ENCODE results near the gene CDCA5. TPM values are rescaled to one million over a fixed set of nuclear protein-coding genes. Genes with fewer than 3 reads are reported as not detected.

Gene CDCA5
- total RNA-seq, 2 experiments from 2014 or later = 108 TPM

DNA sequence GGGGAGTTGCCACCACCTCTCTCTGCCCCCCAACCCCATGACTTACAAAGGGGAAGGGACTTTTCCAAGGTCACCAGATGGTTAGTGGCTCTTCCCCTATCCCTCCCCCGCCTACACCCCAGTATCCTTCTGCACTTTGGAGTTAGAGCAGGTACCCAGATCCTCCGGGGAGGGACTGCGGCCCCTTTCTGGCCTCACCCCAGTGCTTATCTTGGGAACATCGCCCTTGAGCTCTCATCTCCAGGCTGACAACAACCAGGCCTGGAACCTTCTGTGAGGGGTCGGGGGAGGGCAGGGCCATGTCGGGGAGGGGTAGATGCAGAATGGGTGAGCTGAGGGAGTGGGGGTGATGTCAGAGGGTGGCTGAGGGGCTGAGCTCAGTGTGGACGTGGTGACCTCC, 18.0 kb downstream of the CDCA5 start:
- ChIA-PET POLR2A (no interaction called here), CTCF (no interaction called here)

DNA sequence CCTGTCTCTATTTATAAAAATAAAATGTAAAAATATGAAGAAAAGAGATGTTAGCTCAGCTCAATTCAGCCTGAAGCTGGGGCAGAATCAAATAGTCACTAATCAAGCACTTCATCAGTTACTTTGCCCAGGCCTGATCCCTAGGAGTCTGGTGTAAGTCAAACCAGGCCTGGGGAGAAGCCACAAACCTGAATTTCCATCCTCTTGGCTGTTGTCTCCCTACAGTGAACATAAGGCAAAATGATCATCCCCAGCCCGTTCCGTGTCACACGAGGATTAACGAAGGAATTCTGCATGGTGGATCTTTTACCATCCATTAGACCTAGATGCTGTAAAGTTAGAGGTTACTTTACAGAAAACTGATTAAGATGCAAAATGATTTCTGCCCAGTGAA, 19.0 kb downstream of the CDCA5 start:
- ChIA-PET CTCF (no interaction called here), POLR2A (no interaction called here)

DNA sequence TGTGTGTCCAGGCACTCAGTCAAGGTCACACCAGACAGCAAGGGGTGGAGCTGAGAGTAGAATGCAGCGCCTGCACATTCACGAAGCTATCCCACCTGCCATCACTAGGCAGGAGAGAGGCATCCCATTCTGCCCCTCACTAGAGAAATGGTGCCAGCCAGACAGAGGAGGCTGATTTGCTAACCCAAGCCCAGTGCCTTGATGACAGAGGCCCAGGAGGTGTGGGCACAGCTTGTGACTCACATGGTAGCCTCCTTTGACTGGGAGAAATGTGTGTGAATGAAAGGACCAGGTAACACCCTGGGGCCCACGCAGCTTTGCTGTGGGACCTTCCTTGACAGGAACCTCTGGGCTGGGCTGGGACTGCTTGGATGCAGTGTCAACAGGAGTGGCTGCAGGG, 20.3 kb downstream of the CDCA5 start:
- ChIA-PET CTCF (interaction anchor here (1.3 kb wide), 1 partner anchor 15 kb away, joined by 3 read pairs; no protein-coding TSS in a partner anchor), POLR2A (no interaction called here)

DNA sequence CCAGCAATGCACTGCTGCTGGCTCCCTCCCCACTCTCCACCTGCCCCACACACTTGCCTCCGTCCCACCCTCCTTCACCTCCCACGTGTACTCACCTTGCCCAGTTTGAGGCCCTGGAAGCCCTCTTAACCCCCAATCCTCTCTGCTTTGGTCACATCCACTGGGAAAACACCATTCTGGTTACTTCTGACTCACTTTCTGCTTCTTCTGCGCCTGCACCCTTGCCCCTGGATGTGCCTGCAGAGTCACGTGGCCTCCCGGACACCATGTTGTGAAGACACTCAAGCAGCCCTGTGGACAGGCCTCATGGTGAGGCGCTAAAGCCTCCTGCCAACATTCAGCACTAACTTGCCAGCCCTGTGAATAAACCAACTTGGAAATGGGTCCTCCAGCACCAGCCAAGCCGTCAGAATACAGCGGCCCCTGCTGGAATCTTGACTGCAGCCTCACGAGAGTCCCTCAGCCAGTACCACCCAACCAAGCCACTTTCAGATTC, 22.9 kb downstream of the CDCA5 start:
- CTCF ChIA-PET = no interaction called here
- POLR2A ChIA-PET = no interaction called here

DNA sequence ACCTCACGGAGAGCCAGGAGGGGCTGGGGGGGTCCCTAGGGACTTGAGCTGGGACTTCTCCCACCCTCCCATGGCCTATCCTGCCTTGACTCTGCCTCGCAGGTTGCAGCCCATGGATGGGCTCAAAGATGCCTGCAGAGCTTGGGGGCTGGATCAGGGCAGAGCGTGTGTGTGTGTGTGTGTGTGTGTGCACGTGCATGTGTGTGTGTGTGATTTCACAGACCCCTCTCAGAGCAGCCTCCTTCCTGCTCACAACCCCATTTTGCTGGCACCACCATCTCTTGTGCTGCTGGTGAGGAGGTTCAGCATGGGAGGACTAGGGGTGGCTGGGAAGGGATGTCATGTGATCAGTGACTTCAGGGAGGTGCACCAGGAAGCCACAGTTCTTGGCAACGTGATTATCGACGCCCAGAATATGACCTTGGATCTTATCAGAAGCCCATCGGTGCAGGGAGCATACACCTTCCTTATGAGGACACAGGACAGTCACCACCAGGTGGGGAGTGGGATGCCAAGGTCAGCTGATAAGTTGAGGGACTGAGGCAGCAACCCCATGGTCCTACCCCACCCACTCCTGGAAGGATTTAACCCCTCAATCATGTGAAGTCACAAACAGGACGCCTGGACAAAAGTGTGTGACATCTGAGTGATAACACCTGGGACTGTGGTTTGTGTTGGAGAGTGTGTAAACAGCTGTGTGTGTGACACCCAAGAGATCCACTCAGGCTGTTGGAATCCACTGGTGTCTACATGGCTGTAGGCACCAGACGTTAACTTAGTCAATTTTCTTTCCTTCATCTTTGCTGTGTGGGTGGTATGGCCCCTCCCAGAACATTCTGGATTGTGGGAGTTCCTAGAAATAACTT, 23.6 kb downstream of the CDCA5 start:
- ChIA-PET POLR2A (no interaction called here), CTCF (interaction anchor here (0.6 kb wide), 1 partner anchor 33 kb away, joined by 4 read pairs; no protein-coding TSS in a partner anchor)

DNA sequence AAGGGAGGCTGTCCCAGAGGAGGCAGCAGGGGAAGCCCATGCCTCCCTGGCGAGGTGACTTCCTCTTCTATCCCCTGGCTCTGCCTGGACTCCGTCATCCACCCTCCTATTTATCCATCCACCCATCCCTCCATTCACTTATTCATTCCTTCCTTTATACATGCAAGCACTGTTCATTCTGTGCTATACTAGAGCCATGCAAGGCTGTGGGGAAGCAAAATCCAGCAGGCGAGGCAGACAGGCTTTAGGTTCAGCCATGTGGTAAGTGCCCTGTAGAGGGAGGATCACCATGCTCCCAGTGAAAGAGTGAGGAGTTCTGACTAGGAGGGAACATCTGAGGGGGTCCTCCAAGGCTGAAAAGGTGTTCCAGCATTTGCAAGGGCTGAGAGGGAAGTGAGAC, 24.3 kb downstream of the CDCA5 start:
- ChIA-PET CTCF (interaction anchor here (0.6 kb wide), 1 partner anchor 34 kb away, joined by 4 read pairs; no protein-coding TSS in a partner anchor), POLR2A (no interaction called here)

DNA sequence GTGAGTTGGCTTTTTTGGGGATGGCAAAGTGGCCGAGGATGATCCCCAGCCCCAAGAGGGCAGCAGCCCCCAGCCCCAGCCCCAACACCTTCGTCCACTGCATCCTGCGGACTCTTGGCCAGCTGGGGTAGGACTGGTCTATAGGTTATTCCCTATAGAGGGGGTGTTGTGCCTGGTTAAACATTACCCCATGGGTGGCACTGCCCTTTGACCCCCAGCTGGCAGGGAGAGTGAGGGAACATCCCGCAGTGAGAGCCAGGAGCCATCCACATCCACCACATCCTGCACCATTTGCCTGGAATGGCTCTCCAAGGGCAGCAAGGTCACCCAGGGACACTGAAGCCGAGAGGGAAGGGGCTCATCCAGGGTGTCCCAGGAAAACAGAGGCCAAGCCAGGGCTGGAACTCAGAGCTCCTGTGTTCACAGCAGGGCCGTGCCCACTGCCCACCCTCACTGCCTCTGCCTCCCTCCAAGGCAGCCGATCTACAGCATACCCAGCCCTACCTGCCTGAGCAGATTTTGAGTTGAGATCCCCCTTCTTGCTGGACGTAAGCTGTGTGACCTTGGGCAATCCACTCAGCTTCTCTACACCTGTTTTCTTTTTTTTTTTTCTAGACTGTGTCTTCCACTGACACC, 25.3 kb downstream of the CDCA5 start, which contains the start of gene NAALADL1:
Gene NAALADL1 (minus strand): TSS at position 135 of the 636 bp plus-strand sequence. CDS start 32 bp downstream, at position 103.
- ChIA-PET CTCF (interaction anchor here (0.6 kb wide), 1 partner anchor 107 kb away, joined by 3 read pairs; no protein-coding TSS in a partner anchor), POLR2A (no interaction called here)

DNA sequence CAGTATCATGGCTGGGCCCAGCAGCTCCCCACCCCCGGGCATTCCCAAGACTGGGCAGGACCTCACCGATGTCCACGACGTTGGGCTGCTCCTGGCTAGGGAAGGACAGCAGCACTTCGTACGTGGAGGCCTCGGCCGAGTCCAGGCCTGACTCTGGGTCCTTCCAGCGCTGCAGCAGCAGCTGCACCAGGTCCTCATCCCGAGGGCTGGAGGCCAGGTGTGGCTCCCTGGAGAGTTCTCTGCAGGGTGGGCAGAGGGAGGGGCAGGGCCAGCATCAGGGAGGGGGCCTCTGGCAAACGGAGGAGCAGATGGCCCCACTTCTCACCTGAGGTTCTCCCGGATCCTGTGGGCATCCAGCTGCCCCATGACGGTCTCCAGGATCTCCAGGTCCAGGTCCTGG, 25.8 kb downstream of the CDCA5 start:
- CTCF ChIA-PET = interaction anchor here (0.6 kb wide), 1 partner anchor 107 kb away, joined by 3 read pairs; no protein-coding TSS in a partner anchor

DNA sequence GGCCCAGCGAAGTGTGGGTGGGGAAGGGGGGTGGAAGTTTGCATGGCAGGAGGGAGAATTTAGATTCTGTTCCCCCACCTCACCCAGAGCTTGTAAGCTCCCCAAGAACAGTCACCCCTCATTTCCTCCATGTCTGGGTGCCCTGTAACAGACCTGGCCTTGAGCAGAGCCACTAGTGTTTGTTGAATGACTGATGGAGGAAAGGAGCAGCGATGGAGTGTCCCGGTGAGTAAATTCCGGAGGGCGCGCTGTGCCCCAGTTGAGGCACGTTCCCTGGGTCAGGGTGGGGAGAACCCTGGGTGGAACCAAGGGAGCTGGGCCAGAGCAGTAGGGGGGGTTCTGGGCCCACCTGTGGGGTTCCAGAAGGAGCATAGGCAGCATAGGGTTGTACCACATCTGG, 26.3 kb downstream of the CDCA5 start:
- ChIA-PET POLR2A (interaction anchor here (1.1 kb wide), 1 partner anchor 39 kb away, joined by 5 read pairs; the partner anchor contains the start of gene VPS51), CTCF (no interaction called here)

More for the DNA sequence above, 25.8 kb downstream of the CDCA5 start:
- POLR2A ChIA-PET = no interaction called here

DNA sequence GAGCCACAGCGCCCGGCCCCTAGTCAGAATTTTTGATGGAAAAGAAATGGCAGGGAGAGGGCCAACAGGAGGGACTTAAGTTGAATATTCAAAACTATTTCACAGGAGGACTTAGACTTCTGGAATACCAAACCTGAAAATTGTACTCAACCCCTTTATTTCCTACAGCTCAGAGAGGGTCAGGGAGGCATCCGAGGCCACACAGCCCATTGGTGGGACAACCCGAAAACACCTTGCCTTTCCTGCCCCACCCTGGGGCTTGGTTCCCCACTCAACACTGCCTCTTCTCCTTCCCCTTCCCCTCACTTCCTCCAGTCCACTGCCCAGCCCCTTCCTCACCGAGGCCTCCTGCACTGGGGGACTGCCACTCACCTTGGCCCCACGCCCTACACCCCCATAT, 26.8 kb downstream of the CDCA5 start:
- POLR2A ChIA-PET = interaction anchor here (1.1 kb wide), 1 partner anchor 39 kb away, joined by 5 read pairs; the partner anchor contains the start of gene VPS51
- CTCF ChIA-PET = no interaction called here

DNA sequence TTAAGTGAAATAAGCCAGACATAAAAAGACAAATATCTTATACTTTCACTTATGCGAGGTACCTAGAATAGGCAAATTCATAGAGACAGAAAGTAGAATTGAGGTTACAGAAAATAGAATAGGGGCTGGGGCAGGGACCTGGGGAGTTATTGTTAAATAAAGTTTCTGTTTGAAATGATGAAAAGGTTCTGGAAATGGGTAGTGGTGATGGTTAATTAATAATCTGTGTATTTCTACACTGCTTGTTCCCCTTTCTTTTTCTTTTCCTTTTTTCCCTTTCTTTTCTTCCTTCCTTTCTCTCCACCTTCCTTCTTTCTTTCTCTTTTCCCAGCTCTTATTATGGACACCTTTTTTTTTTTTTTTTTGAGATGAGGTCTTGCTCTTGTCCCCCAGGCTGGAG, 28.3 kb downstream of the CDCA5 start:
- POLR2A ChIA-PET = no interaction called here
- CTCF ChIA-PET = no interaction called here

DNA sequence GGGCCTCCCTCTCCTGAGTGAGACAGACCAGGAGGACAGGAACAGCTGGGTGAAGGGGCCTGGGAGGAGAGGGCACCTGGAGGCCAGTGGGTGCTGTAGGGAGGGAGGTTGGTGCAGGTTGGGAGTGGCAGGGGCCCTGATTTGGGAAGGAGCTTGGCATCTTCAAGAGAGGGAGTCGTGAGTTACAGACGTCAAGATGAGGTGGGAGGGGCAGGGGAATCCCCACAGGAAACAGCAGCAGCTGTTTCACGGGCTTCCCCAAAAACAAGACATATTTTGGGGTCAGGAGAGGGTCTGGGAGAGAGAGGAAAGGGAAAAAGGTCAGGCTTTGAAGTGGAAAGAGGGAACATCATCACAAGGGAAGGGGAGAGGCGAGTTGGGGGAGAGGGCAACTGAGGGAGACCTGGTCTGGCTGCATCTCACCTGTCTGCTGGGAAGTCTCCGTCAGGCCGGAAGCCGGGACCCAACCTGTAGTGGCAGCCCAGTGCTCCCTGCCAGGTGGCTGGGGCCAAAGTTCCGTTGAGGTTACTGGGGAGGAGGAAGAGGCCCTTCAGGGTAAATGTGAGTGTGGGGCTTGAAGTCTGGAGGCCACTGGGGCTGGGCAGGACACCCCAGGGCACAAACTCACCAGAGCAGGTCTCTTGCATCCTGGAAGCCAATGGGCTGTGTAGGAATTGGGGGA, 29.9 kb downstream of the CDCA5 start:
- CTCF ChIA-PET = interaction anchor here (0.8 kb wide), 1 partner anchor 41 kb away, joined by 6 read pairs; no protein-coding TSS in a partner anchor

DNA sequence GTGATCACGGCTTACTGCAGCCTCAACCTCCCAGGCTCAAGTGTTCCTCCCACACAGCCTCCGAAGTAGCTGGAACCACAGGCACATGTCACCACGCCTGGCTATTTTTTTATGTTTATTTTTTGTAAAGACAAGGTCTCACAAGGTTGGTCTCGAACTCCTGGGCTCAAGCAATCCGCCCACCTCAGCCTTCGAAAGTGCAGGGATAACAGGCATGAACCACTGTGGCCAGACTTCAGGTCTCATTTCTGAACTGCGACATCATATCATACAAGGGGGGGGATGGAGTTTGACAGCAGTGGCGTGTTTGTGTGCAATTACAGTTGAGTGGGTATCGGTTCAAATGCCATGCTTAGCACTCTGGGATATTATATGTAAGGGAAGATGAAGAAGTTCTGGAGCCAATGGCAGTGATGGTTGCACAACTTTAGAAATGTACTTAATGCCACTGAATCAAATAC, 32.4 kb downstream of the CDCA5 start:
- CTCF ChIA-PET = interaction anchor here (1.0 to 1.9 kb wide), 2 partner anchors 11 to 32 kb away, joined by 3 to 6 read pairs; partner anchors contain the start of gene SAC3D1
- POLR2A ChIA-PET = no interaction called here

More for the DNA sequence above, 29.9 kb downstream of the CDCA5 start:
- POLR2A ChIA-PET = interaction anchor here (0.6 kb wide), 1 partner anchor 328 kb away, joined by 14 read pairs; no protein-coding TSS in a partner anchor

DNA sequence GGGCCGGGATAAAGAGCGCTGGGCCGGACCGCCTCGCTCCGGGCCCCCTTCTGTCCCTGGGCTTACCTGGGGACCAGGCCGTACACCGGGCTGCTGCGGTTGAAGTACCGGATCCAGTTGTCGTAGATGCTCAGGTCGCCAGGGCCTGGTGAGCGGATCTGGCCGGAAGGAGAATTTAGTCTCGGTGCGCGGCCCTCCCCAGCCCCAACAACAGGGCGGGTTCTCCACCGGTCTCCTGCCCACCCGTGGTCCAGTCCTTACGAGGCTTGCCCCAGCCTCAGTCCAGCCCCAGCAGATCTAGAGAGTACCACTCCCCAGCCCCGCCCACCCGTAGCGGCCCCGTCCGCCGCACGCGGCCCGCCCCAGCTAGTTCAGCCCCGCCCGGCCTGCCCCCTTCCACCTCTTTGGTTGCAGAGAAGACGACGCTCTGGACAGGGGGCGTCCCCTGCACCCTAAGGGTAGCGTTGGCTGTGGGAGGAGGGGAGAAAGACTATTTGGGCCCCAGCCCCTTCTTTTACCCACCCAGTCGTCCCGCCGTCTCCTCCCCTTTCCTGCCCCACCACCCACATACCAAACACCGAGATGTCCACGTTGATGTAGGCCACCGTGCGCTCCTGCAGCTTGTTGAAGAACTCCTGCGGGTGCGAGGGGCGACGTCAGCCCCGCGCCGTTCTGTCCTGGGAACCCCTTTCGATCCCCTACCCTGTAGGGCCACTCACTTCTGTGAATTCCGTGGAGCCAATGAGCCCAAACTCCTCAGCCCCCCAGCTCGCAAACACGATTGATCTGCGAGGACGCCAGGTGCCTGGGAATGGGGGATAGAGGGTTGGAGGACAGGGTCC, 36.0 kb downstream of the CDCA5 start:
- CTCF ChIA-PET = interaction anchor here (0.8 kb wide), 1 partner anchor 34 kb away, joined by 3 read pairs; the partner anchor contains the start of gene ARL2

DNA sequence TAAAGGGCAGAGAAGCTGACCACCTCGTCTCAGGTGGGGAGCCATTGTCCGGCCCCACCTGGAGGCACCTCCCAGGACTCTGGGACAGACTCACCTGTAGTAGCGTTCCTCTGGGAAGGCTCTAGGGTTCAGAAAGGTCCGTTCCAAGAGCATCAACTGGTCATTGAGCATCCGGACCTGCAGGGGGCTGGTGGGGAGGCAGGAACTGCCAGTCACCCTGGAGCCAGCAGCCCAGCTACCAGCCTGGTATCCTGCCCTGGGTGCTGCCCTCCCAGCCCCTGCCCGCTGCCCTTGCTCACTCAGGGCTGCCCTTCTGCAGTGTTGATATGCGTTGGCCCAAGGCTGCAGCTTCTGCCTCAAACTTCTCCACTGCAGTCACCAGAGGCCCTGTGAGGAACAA, 38.1 kb downstream of the CDCA5 start:
- CTCF ChIA-PET = interaction anchor here (0.6 to 0.7 kb wide), 2 partner anchors 32 to 119 kb away, joined by 3 read pairs; partner anchors contain the start of gene ARL2
- POLR2A ChIA-PET = no interaction called here

More for the DNA sequence above, 36.0 kb downstream of the CDCA5 start:
- POLR2A ChIA-PET = no interaction called here

DNA sequence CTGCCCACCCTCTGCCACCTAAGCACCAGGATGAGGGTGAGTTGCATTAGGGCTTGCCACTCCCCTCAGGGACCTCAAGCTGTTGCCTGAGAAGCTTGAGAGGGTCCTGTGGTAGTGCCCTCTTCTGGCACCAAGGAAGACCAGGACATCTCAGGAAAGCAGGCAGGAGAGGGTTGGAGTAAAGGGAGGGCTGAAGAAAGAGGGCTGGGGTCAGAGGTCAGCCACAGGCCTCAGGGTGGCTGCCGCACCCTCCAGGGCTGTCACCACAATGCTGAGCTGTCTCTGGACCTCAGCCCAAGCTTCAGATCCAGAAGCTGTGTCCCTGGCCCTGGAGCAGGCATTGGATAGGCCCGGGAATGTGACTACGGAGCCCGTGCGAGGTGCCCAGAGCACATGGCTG, 38.8 kb downstream of the CDCA5 start:
- CTCF ChIA-PET = interaction anchor here (0.7 kb wide), 1 partner anchor 32 kb away, joined by 3 read pairs; the partner anchor contains the start of gene ARL2
- POLR2A ChIA-PET = interaction anchor here (0.6 kb wide), 1 partner anchor 32 kb away, joined by 3 read pairs; no protein-coding TSS in a partner anchor

DNA sequence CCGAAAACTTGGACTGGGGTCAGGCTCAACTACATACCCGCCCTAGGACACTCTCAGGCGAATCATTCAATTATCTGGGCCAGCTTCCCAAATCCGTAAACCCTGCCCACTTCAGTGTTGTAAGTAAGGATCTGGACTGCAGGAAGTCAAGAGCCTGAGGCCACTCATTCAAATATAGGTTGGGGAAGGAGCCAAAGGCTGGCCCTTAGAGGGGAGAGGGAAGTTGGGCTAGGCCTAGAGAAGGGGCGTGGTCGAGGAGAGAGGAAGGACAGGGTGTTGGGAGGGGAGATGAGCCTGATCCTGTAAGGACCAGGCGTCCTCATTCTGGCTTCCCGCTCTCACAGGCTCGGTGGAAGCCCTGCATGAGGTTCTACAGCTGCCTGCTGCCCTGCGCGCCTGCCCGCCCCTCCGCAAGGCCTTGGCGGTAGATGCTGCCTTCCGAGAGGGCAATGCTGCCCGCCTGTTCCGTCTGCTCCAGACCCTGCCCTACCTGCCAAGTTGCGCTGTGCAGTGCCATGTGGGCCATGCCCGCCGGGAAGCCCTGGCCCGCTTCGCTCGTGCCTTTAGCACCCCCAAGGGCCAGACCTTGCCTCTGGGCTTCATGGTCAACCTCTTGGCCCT, 39.8 kb downstream of the CDCA5 start:
- ChIA-PET CTCF (no interaction called here), POLR2A (no interaction called here)

DNA sequence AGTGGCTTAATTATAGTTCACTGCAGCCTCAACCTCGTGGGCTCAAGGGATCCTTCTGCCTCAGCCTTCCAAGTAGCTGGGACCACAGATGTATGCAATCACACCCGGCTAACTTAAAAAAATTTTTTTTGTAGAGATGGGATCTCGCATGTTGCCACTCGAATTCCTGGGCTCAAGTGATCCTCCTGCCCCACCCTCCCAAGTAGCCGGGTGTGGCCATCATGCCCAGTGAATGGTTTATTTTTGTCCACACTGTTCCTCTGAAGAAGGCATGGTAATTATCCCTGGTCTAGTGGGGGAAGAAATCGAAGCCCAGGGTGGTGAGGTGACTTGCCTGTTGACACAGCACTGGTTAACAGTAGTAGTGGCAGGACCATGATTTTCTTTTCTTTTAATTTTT, 40.9 kb downstream of the CDCA5 start:
- CTCF ChIA-PET = interaction anchor here (0.7 to 1.2 kb wide), 2 partner anchors 28 to 68 kb away, joined by 3 read pairs; no protein-coding TSS in a partner anchor
- POLR2A ChIA-PET = no interaction called here

All from activated CD8-positive, alpha-beta memory T cell treated with anti-CD3 and anti-CD28 coated beads for 36 hours (primary cell).